K562 (cell line): ENCODE data around the gene P4HB. TPM values are rescaled to one million over a fixed set of nuclear protein-coding genes. Genes with fewer than 3 reads are reported as not detected.

Experiments used
- ATAC-seq: fragments of 200-7000 bp; cut with Tn5 transposase; 3 replicates; pipeline ENCODE4 v1.9.1; 2020; ENCODE audit warnings: moderate library complexity
- BruUV-seq: library from RNA; stranded (reverse); fragments of 400-500 nt; replicated peaks from 2 replicates; lab custom pipeline; 2021; lab: Mats Ljungman, UMichigan
- CTCF ChIA-PET: fragments of 300-600 bp; formaldehyde crosslinking; extraction: SDS; loops from one replicate; lab custom pipeline; 2021; ENCODE audit warnings: low intra/inter-chr PET ratio; lab: Yijun Ruan, JAX
- POLR2A ChIA-PET: fragments of 300-600, 350-650 bp; sonication (Branson Sonifier 250); formaldehyde crosslinking; extraction: SDS; loops from one replicate; lab custom pipeline; 2021; ENCODE audit warnings: antibody characterized with exemption, inconsistent platforms; lab: Yijun Ruan, JAX
- DNase-seq, 4 experiments: peaks; one replicate each; pipeline versions ENCODE4 v3.0.0 to v3.0.0-alpha.2; 2011 to 2018; ENCODE audit warnings: low spot score in 3 of 4, mixed read lengths in 3 of 4; ENCODE audit errors: extremely low read depth in 1 of 4
- FAIRE-seq: peaks from 2 replicates; lab custom pipeline; 2011; peaks lifted over from hg19 to GRCh38; lab: Jason Lieb, UNC
- H2AFZ ChIP-seq: 2 replicates; pipeline ENCODE4 v1.6.0; 2011; ENCODE audit warnings: low read depth, low read length, control low read depth, inconsistent platforms
- H3K27ac ChIP-seq: fragments of 200-600 bp; 3 replicates; pipeline ENCODE4 v1.8.0; 2011; ENCODE audit warnings: low read depth, mild to moderate bottlenecking, control low read depth, inconsistent platforms, low read length, moderate library complexity, mixed read lengths; ENCODE audit errors: extremely low read depth
- H3K27me3 ChIP-seq, 2 experiments: fragments of 300-600 bp in 1 of 2; 2 replicates in 1 of 2; 3 replicates in 1 of 2; pipeline versions ENCODE4 v1.6.0 to v1.8.0; 2011; ENCODE audit warnings: inconsistent platforms in 2 of 2, low read length in 2 of 2, mild to moderate bottlenecking in 1 of 2, mixed read lengths in 1 of 2, moderate library complexity in 1 of 2; ENCODE audit not compliant: control insufficient read depth in 2 of 2, insufficient read depth in 2 of 2
- H3K36me3 ChIP-seq: fragments of 300-600 bp; 3 replicates; pipeline ENCODE4 v1.8.0; 2011; ENCODE audit warnings: mild to moderate bottlenecking, low read length, inconsistent platforms; ENCODE audit not compliant: control insufficient read depth, insufficient read depth
- H3K4me1 ChIP-seq, 2 experiments: fragments of 200-600 bp in 1 of 2; replicated peaks in 1 of 2; 2 replicates in 1 of 2; 3 replicates in 1 of 2; pipeline versions ENCODE4 v1.5.1 to v1.8.0; 2011; ENCODE audit warnings: inconsistent platforms in 2 of 2, low read length in 2 of 2, mild to moderate bottlenecking in 1 of 2, mixed read lengths in 1 of 2, moderate library complexity in 1 of 2; ENCODE audit not compliant: control insufficient read depth in 2 of 2, insufficient read depth in 2 of 2
- H3K4me2 ChIP-seq: 2 replicates; pipeline ENCODE4 v1.6.1; 2011; ENCODE audit warnings: low read length, control low read depth, inconsistent platforms, mixed read lengths; ENCODE audit not compliant: insufficient read depth
- H3K4me3 ChIP-seq: fragments of 200-600 bp; sonication (generic), shearing (Covaris generic); 2 replicates; pipeline ENCODE4 v1.5.1; 2016; ENCODE audit warnings: control low read depth, inconsistent platforms
- H3K79me2 ChIP-seq: fragments of 200-600 bp; 3 replicates; pipeline ENCODE4 v1.8.0; 2011; ENCODE audit warnings: low read length, inconsistent platforms; ENCODE audit not compliant: control insufficient read depth, insufficient read depth
- H3K9ac ChIP-seq, 2 experiments: 2 replicates each; pipeline versions ENCODE4 v1.6.0 to v1.6.1; 2011; ENCODE audit warnings: low read depth in 2 of 2, low read length in 2 of 2, control low read depth in 1 of 2, inconsistent platforms in 1 of 2, mild to moderate bottlenecking in 1 of 2, mixed read lengths in 1 of 2; ENCODE audit not compliant: insufficient read depth in 1 of 2
- H3K9me1 ChIP-seq: one replicate; pipeline ENCODE4 v1.6.0; 2011; ENCODE audit warnings: inconsistent platforms, mild to moderate bottlenecking, low read length, moderate library complexity; ENCODE audit not compliant: control insufficient read depth, insufficient read depth
- H3K9me3 ChIP-seq: replicated peaks from 2 replicates; pipeline ENCODE4 v1.5.1; 2011; ENCODE audit warnings: low read depth, low read length, inconsistent platforms; ENCODE audit not compliant: control insufficient read depth, insufficient read depth
- H4K20me1 ChIP-seq: replicated peaks from 2 replicates; pipeline ENCODE4 v1.6.1; 2011; ENCODE audit warnings: low read length, inconsistent platforms, mixed read lengths; ENCODE audit not compliant: control insufficient read depth, insufficient read depth
- NCOA6 ChIP-seq: fragments of 450-650 bp; IDR thresholded peaks from 2 replicates; pipeline ENCODE4 v1.6.1; 2017; ENCODE audit warnings: mild to moderate bottlenecking
- NONO ChIP-seq, 2 experiments: fragments of 200-400 bp in 1 of 2; fragments of 450-650 bp in 1 of 2; formaldehyde crosslinking in 1 of 2; IDR thresholded peaks; 2 replicates each; pipeline ENCODE4 v1.6.1; 2017; ENCODE audit warnings: low read depth in 2 of 2, mild to moderate bottlenecking in 2 of 2, moderate library complexity in 2 of 2, low read length in 1 of 2
- PHF8 ChIP-seq: fragments of 200-600 bp; sonication (generic); IDR thresholded peaks from 2 replicates; pipeline ENCODE4 v1.6.1; 2012; ENCODE audit warnings: mixed run types, mild to moderate bottlenecking, inconsistent platforms, low read length, moderate library complexity, borderline replicate concordance
- RBM15 ChIP-seq: fragments of 200-400 bp; formaldehyde crosslinking; IDR thresholded peaks from 2 replicates; pipeline ENCODE4 v1.6.1; 2018; ENCODE audit warnings: mild to moderate bottlenecking, low read length, moderate library complexity; ENCODE audit not compliant: insufficient read depth
- XRCC4 ChIP-seq: IDR thresholded peaks from one replicate; pipeline ENCODE4 v1.6.1; 2011; ENCODE audit not compliant: insufficient read depth, insufficient read length; ENCODE audit errors: extremely low read depth
- YY1 ChIP-seq, 3 experiments: IDR thresholded peaks; 2 replicates each; pipeline ENCODE4 v1.6.1; 2011; ENCODE audit warnings: low read length in 2 of 3, mild to moderate bottlenecking in 2 of 3, moderate library complexity in 2 of 3, borderline replicate concordance in 1 of 3, control low read depth in 1 of 3, low read depth in 1 of 3; ENCODE audit not compliant: insufficient read depth in 3 of 3, insufficient replicate concordance in 2 of 3, control insufficient read depth in 1 of 3, insufficient read length in 1 of 3; ENCODE audit errors: extremely low read depth in 1 of 3
- ZHX1 ChIP-seq: fragments of 150-350 bp; conservative IDR thresholded peaks from 2 replicates; pipeline ENCODE4 v1.6.1; 2014; ENCODE audit warnings: low read length
- WGBS: fragments of 100-300 bp; shearing (Covaris generic); methylation state at CpG from one replicate; pipeline ENCODE4 v1.1.6; 2016; ENCODE audit warnings: low coverage, mixed read lengths; ENCODE audit not compliant: insufficient coverage; ENCODE audit errors: missing lambda C conversion rate; 5-methylcytosine and 5-hydroxymethylcytosine counted together
- in situ Hi-C: fragments of 300-500 bp; cut with MboI; formaldehyde crosslinking; loops from 4 replicates; pipeline ENCODE4 v1.15.0; 2018; ENCODE audit warnings: inconsistent platforms, mixed read lengths
- intact Hi-C: fragments of 100-400 bp; cut with micrococcal nuclease; formaldehyde crosslinking; loops from 2 replicates; pipeline ENCODE4 v1.14.2; 2022
- polyA plus RNA-seq, 8 experiments: library from polyadenylated mRNA; depleted of rRNA in 4 of 8; stranded (reverse) in 5 of 8; unstranded in 3 of 8; fragments of >200 nt; fragmentation: Nextera tagmentation in 2 of 8; fragmentation: Illumina TruSeq in 1 of 8; extraction: Ambion mirVana in 2 of 8; extraction: Trizol in 1 of 8; gene quantifications; 2 replicates each; pipeline versions ENCODE4 v1.2.1 to v1.2.3, GENCODE V29; 2011 to 2014; ENCODE audit warnings: inconsistent platforms in 1 of 8, missing spikeins in 1 of 8
- total RNA-seq, 7 experiments: library from RNA; depleted of rRNA in 6 of 7; stranded (reverse); fragments of >200 nt in 6 of 7; fragmentation: Illumina TruSeq in 2 of 7; extraction: Trizol in 2 of 7; gene quantifications; 2 replicates each; pipeline versions ENCODE4 v1.2.1 to v1.2.3, GENCODE V29; 2011 to 2021; ENCODE audit warnings: low replicate concordance in 1 of 7

Gene P4HB
- total and polyA plus RNA-seq, 9 of the 15 experiments (the other 6 are each of a cell fraction or from before 2014, with no cell fraction given), result 4.4 to 645 (median 325) TPM

GRCh38 chr17:81891303-81891552 is 30.9 kb upstream of the P4HB start:
- peaks cover 77% of the 10 kb centered on the region for H3K79me2 ChIP-seq
- in situ Hi-C loops, result no loop called here
- H3K4me2 ChIP-seq, result peak overlapping the region; percentile 91; the same call in 1 of the 2 replicates
- H3K9ac ChIP-seq, result peak overlapping the region; percentile 93 to 96; a peak in 3 of 4 replicates
- no peak for ATAC-seq
- H2AFZ ChIP-seq, result no peak overlapping the region
- no TSS peak for BruUV-seq
- peak overlapping the region; percentile 97 for H3K27ac ChIP-seq
- no peak for FAIRE-seq
- H3K36me3 ChIP-seq, result peaks cover 71% of the 10 kb centered on the region
- no peak for DNase-seq
- WGBS, result under 1% methylated on average over 39 of the region's 40 CpGs
- peaks cover 12 to 41% of the 10 kb centered on the region in 2 experiments; a peak in 4 of 5 replicates for H3K4me1 ChIP-seq
- H3K9me3 ChIP-seq, result no peaks in the 10 kb centered on the region
- peak overlapping the region; percentile 73 for H3K4me3 ChIP-seq
- POLR2A ChIA-PET, result interaction anchor here (1.0 to 10.5 kb wide), 6 partner anchors 8 to 188 kb away, joined by 3 to 85 read pairs (median 4); partner anchors contain the start of genes CENPX, LRRC45 and MRPL12
- no peaks in the 10 kb centered on the region for H3K27me3 ChIP-seq
- CTCF ChIA-PET, result no interaction called here
- intact Hi-C loops, result no loop called here
- no peaks in the 10 kb centered on the region for H4K20me1 ChIP-seq
- TF ChIP-seq RBM15 (no peak), YY1 (IDR thresholded peaks at IDR 0.05; ENCODE audit: borderline replicate concordance in 1 of 3, control insufficient read depth in 1 of 3, extremely low read depth in 1 of 3, insufficient read depth in 3 of 3, insufficient read length in 1 of 3, insufficient replicate concordance in 2 of 3, low read depth in 1 of 3, low read length in 2 of 3) (peak in 1 of 3 experiments; percentile 94), ZHX1 (no peak), NONO (IDR thresholded peaks at IDR 0.05; ENCODE audit: low read depth in 2 of 2, low read length in 1 of 2) (0 out of 4 replicates have a peak, but pooled peaks of 1 of the 2 experiments have one; percentile 50), PHF8 (peak; percentile 38; the same call in 1 of the 2 replicates), XRCC4 (no peak), NCOA6 (no peak)
- TF ChIP-seq, all 486 proteins: peak for 3
- peaks cover 8% of the 10 kb centered on the region for H3K9me1 ChIP-seq
